ENCODE results near the gene UPF3A.

UPF3A gene

DNA sequence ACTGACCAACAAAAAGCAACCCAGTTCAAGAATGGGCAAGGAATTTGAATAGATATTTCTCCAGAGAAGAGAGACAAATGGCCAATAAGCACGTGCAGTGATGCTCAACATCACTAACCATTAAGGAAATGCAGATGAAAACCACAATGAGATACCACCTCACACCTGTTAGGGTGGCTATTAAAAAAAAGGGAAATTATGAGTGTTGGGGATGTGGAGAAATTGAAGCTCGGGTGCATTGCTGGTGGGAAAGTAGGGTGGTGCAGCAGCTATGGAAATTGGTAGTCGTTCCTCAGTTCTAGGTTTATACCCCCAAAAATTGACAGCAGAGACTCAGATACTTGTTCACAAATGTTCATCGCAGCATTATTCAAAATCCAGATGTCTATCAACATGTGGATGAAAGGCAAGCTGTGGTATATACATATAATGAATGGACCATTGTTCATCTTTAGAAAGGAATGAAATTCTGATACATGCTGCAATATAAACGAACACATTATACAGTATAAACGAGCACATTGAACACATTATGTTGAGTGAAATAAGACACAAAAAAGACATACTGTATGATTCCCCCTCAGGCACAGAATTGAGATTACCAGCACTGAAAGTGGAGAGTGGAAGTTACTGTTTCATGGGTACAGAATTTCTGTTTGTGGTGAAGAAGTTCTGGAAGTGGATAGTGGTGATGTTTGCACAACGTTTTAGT lies 33.8 kb downstream of the UPF3A start:
- Histone ChIP-seq H3K9me3 (ENCODE audit: severe bottlenecking) (no peaks in the 10 kb centered on the region), H3K27me3 (ENCODE audit: insufficient read depth, low read depth, severe bottlenecking) (no peaks in the 10 kb centered on the region), H3K36me3 (peaks cover 42% of the 10 kb centered on the region), H3K27ac (peak overlapping the region; percentile 91), H3K4me3 (ENCODE audit: low read depth, low read length) (peak overlapping the region; percentile 90)
- TF ChIP-seq, protein P1, sequence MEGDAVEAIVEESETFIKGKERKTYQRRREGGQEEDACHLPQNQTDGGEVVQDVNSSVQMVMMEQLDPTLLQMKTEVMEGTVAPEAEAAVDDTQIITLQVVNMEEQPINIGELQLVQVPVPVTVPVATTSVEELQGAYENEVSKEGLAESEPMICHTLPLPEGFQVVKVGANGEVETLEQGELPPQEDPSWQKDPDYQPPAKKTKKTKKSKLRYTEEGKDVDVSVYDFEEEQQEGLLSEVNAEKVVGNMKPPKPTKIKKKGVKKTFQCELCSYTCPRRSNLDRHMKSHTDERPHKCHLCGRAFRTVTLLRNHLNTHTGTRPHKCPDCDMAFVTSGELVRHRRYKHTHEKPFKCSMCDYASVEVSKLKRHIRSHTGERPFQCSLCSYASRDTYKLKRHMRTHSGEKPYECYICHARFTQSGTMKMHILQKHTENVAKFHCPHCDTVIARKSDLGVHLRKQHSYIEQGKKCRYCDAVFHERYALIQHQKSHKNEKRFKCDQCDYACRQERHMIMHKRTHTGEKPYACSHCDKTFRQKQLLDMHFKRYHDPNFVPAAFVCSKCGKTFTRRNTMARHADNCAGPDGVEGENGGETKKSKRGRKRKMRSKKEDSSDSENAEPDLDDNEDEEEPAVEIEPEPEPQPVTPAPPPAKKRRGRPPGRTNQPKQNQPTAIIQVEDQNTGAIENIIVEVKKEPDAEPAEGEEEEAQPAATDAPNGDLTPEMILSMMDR (IDR thresholded peaks at IDR 0.05; ENCODE audit: low read depth, low read length) = no peak
- DNase-seq = no peak

DNA sequence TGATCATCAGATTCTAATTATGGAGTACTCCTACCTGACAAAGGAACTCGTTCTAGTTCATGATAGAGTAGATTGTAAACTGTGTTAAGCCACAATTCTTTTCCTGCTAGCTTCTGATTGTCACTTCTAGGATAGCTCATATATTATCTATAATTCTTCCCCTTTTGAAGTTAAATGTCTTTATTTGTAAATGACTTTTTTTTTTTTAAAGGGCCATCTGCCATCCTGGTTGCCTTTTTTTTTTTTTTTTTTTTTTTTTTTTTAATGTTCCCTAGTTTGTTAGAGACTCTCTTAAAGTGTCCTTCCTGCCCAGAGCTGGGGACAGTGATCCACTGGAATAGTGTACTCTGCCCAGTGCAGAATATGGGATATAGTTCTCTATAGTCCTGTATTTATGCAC lies 37.2 kb downstream of the UPF3A start:
- TF ChIP-seq, protein P1 (IDR thresholded peaks at IDR 0.05; ENCODE audit: low read depth, low read length) = no peak
- no peak overlapping the region for H3K4me3 ChIP-seq (ENCODE audit: low read depth, low read length)
- H3K9me3 ChIP-seq (ENCODE audit: severe bottlenecking) = no peaks in the 10 kb centered on the region
- H3K27ac ChIP-seq = no peak overlapping the region
- H3K36me3 ChIP-seq = peaks cover 74% of the 10 kb centered on the region
- no peak for DNase-seq
- H3K27me3 ChIP-seq (ENCODE audit: insufficient read depth, low read depth, severe bottlenecking) = no peaks in the 10 kb centered on the region

DNA sequence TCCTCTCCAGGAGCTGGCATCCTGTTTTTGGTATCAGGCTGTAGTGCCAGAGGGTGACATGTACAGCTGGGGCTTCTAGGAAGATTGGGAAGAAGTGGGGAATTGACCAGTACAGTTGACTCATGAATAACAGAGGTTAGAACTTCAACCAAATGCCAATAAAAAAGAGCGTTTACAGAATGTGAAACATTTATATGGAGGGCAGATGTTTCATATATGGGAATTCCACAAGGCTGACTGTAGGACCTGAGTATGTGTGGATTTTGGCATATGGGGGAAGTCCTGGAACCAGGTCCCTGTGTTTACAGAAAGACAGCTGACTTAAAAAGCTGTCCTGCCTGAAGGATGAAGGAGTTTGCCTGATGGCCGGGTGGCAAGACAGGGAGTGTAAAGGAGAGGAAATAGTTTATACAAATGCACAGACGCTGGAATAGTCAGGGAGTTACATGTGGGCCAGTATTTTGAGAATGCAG lies 38.1 kb downstream of the UPF3A start:
- no peak overlapping the region for H3K4me3 ChIP-seq (ENCODE audit: low read depth, low read length)
- TF ChIP-seq, protein P1 (IDR thresholded peaks at IDR 0.05; ENCODE audit: low read depth, low read length) = no peak

DNA sequence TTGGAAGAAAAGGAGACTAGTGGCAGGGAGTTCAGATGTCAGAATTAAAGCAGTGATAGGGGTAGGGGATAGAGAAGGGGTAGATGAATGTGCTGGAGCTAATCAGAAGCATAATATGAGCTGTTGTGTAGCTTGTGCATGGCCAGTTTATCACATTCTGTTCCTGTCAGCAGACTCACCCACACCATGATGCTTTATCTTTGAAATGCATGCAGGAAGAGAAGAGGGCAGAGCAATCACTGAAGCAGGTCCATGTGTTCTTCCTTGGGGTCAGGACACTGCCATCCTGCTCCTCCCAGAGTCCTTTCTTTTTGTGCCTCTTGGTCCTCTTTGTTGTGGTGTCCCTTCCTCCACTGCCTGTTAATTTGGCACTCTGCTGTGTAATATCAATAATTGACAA lies 38.7 kb downstream of the UPF3A start:
- H3K36me3 ChIP-seq = peaks cover 84% of the 10 kb centered on the region
- TF ChIP-seq, protein P1 (IDR thresholded peaks at IDR 0.05; ENCODE audit: low read depth, low read length) = no peak

More for the DNA sequence above, 38.1 kb downstream of the UPF3A start:
- no peak for DNase-seq
- H3K27ac ChIP-seq = no peak overlapping the region
- H3K27me3 ChIP-seq (ENCODE audit: insufficient read depth, low read depth, severe bottlenecking) = no peaks in the 10 kb centered on the region
- no peaks in the 10 kb centered on the region for H3K9me3 ChIP-seq (ENCODE audit: severe bottlenecking)
- peaks cover 81% of the 10 kb centered on the region for H3K36me3 ChIP-seq

DNA sequence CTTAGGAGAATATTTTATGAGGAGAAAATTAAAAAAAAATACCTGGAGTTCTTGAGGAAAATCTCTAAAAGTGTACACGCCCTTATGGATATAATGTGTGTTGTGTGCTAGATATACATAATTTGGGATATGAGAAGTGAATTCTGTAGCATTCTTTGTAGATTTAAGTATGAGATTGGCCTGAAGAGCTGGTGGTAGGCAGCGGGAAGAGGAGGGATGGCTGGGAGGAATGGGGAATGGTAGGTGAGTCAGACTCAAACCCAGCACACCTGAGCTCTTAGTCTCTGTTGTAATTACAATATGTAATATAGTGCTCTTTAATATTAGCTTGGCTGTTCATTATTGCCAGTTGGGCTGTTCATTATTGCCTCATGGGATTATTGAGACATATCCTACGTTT lies 39.9 kb downstream of the UPF3A start:
- TF ChIP-seq, protein P1 (IDR thresholded peaks at IDR 0.05; ENCODE audit: low read depth, low read length) = no peak

More for the DNA sequence above, 38.7 kb downstream of the UPF3A start:
- Histone ChIP-seq H3K27ac (no peak overlapping the region), H3K27me3 (ENCODE audit: insufficient read depth, low read depth, severe bottlenecking) (no peaks in the 10 kb centered on the region), H3K9me3 (ENCODE audit: severe bottlenecking) (no peaks in the 10 kb centered on the region), H3K4me3 (ENCODE audit: low read depth, low read length) (no peak overlapping the region)
- DNase-seq = no peak

DNA sequence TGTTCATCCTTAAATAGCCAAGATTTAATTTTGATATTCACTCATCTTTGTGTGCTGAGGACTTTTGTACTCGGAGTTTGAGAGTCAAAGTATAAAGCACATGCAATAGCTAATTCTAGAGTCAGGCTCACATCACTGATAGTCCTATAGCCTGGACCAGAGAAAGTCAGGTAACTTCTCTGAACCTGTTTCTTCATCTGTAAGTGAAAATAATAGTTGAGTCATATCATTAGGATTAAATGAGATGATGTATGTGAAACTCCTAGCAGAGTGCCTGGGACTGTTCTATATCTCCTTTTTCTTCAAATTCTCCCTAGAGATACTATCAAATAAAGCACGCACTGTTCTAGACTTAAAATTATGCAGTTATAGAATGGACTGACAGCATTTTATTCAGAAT lies 41.9 kb downstream of the UPF3A start:
- no peaks in the 10 kb centered on the region for H3K9me3 ChIP-seq (ENCODE audit: severe bottlenecking)
- peaks cover 87% of the 10 kb centered on the region for H3K36me3 ChIP-seq
- H3K27ac ChIP-seq = no peak overlapping the region

More for the DNA sequence above, 39.9 kb downstream of the UPF3A start:
- Histone ChIP-seq H3K9me3 (ENCODE audit: severe bottlenecking) (no peaks in the 10 kb centered on the region), H3K27me3 (ENCODE audit: insufficient read depth, low read depth, severe bottlenecking) (no peaks in the 10 kb centered on the region), H3K36me3 (peaks cover 90% of the 10 kb centered on the region), H3K27ac (no peak overlapping the region), H3K4me3 (ENCODE audit: low read depth, low read length) (no peak overlapping the region)
- DNase-seq = no peak

More for the DNA sequence above, 41.9 kb downstream of the UPF3A start:
- no peak for DNase-seq
- TF ChIP-seq, protein P1 (IDR thresholded peaks at IDR 0.05; ENCODE audit: low read depth, low read length) = no peak
- no peak overlapping the region for H3K4me3 ChIP-seq (ENCODE audit: low read depth, low read length)
- no peaks in the 10 kb centered on the region for H3K27me3 ChIP-seq (ENCODE audit: insufficient read depth, low read depth, severe bottlenecking)

All from WERI-Rb-1 (cell line).